ENCODE data around the gene SLC8A1. TPM values are rescaled to one million over a fixed set of nuclear protein-coding genes. Genes with fewer than 3 reads are reported as not detected.

SLC8A1 gene
- total RNA-seq, 1 donor from 2014 or later, result 1.3 TPM

GRCh38 chr2:40457837-40458236 lies 5.9 kb upstream of the SLC8A1 start:
- ATAC-seq, result no peak

DNA sequence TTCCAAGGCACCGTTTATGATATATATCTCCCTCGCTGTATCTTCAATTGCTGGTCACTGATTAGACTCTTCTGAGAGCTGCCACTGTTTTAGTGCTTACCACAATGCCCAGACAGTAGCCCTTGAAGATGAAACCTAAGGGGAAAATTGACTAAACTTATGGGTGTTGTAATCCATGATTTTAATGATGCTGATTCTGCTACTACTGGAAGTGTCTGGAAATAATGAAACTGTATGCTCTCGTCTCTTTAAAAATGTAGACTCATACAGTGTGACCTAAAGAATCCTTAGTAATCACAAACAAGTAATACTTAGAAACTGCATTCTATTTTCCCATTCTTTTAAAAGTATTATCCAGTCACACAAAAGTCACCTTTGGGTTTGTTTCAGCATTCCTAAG lies 5.5 kb upstream of the SLC8A1 start:
- ATAC-seq, result no peak

- ATAC-seq, result no peak
Measured at GRCh38 chr2:40456926-40457325, 5.0 kb upstream of the SLC8A1 start.

DNA sequence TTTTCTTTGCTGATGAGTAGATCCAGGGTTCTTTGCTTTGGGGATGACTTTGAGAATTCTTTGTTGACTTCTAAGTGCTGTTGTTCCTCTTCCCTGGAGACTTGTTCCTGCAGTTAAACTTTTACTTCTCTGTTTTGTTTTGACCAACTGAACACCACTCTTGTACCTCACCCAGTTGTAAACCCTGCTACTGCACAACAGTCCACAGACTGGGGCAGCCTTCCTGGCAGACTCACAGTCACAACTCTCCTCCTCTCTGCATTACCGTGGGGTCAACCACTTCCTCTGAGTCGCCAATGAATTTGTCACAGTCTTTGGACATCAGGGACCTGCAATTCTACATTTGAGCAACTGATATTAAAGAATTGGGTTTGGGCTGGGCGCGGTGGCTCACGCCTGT lies 3.8 kb upstream of the SLC8A1 start:
- no peak for ATAC-seq

GRCh38 chr2:40454321-40454720 lies 2.4 kb upstream of the SLC8A1 start:
- ATAC-seq, result no peak

GRCh38 chr2:40452786-40453185 lies 896 bp upstream of the SLC8A1 start:
- ATAC-seq, result no peak

DNA sequence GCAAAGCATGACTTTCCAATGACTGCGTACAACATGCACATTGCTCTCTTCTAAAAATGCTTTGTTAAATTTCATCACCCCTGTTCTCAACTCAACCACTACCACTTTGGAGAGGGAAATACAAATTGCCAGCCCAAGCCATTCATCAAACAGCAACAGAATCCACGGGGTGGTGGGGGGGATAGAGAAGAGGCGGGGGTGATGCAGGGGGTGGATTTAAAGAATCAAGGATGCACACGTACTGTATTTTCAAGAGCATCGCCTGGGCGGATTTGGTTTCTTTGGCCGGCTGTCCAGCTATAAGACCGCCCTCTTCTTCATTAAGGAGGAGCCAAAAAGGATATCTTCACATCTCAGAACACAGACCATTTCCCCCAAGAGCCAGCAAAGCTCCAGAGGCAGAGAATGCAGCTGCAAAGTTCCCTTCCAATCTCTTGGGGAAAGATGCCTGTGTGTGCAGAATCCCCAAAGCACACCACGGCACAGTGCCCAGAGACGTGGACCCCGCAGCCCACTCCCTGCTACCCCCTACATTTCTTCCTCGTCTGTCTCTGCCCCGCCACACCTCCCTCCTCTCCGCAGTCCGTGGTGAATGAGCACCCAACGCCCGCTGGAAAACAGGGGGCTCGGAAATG lies 977 bp downstream of the SLC8A1 start:
- ATAC-seq, result no peak

GRCh38 chr2:40450066-40450795 lies 1.7 kb downstream of the SLC8A1 start:
- ATAC-seq, result no peak

- no peak for ATAC-seq
Measured at GRCh38 chr2:40448476-40449079, 3.3 kb downstream of the SLC8A1 start.

- no peak for ATAC-seq
Measured at GRCh38 chr2:40445467-40445866, 6.4 kb downstream of the SLC8A1 start.

DNA sequence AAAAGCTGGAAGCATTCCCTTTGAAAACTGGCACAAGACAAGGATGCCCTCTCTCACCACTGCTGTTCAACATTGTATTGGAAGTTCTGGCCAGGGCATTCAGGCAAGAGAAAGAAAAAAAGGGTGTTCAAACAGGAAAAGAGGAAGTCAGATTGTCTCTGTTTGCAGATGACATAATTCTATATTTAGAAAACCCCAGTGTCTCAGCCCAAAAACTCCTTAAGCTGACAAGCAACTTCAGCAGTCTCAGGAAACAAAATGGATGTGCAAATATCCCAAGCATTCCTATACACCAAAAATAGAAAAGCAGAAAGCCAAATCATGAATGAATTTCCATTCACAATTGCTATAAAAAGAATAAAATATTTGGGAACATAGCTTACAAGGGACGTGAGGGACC lies 11.1 kb downstream of the SLC8A1 start:
- no peak for ATAC-seq

DNA sequence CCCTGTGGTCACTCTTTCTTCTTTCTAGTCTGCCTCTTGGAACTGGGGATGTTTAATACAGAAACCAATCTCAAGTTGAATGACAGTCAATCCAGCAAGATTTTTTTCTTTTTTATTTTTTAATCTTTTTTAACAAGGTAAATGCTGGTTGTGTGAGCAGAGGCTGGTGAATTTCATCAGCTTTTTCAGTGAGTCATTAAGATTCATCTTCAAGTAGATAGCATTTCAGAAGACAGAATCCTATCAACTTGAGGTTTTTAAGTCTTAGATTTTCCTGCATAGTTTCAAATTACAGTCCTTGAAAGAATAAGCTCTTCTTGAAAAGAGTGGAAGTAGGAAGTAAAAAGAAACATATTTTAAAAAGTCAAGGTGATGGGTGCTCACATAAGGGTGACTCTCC lies 12.4 kb downstream of the SLC8A1 start:
- ATAC-seq, result no peak

- ATAC-seq, result no peak
Measured at GRCh38 chr2:40436093-40436475, 15.8 kb downstream of the SLC8A1 start.

DNA sequence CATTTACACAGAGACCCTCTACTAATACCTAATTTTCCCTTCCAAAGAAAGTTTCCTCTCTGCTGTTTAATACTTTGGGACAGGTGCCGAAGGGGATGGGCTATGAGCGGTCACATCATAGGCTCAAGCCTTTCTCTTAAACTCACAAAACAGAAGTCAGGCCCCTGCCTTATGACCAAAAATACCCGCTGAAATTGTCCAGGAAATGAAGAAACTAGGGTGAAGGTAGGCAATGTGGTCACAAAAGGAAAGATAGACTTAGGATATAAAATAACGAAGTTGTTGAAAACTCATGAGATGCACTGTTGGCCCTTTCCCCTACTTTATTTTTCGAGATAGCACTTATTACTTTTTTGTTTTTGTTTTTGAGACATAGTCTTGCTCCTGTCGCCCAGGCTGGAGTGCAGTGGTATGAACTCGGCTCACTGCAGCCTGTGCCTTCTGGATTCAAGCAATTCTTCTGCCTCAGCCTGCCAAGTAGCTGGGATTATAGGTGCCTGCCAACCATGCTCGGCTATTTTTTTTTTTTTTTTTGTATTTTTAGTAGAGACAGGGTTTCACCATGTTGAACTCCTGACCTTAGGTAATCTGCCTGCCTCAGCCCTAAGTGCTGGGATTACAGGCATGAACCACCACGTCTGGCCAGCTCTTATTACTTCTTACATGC lies 16.3 kb downstream of the SLC8A1 start:
- no peak for ATAC-seq

DNA sequence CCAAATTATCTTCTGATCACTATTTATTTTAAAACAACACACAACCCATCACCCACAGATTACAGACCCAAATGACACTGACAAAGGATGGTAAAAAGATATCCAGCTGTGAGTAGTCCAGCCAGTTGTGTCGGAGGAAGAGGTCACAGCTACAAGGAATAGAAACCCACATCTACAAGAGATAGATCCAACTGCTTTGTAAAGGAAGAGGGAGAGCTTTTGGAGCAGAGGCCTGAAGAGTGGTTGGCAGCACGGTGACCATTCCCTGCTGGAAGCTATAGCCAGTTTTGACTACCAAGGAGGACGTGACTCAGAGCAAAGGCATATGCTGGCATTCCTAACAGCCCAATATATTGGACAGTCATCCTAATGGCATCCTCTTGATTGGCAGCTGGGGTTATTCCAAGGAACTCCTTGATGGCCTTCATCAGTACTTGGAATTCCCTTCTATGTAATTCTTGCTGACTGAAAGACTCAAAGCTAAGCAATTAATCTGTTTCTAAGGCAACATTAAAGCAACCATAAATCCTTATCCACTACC lies 17.1 kb downstream of the SLC8A1 start:
- no peak for ATAC-seq

DNA sequence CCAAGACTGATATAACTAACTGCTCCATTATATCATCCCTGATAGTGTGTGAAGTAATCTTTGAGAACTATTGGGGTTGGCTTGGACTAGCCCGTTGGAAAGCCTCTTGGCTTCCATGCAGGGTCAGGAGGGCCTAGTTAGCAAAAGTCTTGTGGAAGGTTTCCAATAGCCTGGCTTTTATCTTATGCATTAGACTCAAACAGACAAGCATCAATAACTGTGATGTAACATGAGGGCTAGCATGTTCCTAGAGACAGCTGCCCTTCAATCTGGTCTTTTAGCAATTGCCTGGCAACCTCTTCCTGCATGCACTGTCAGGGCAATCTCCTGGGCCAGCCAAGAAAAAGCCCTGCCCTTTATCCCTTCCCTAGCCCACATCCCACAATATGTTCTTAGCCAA lies 18.2 kb downstream of the SLC8A1 start:
- ATAC-seq, result no peak

DNA sequence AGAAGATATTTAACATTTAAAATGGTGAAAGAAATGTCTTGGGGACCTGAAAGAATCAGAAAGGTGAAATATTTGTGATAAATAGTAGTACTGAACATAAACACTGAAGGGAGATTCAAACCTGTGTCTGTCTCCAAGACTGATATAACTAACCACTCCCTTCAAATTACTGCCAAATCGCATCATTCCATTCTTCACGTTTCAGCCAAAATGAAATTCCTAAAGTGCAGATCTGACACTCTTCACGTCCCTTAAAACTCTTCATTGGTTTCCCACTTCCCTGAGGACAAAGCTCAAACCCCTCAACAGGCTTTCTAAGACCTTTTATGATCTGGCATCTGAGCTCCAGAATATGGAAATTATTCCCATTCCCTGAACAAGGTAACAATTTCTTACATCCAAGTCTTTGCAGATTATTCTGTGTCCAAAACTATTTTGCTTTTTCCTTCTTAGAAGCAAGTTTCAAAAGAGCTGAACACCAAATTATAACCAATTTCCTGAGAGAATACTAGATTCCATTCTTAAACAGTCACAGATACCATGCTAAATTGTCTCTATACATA lies 18.9 kb downstream of the SLC8A1 start:
- no peak for ATAC-seq

GRCh38 chr2:40431600-40431955 lies 20.3 kb downstream of the SLC8A1 start:
- no peak for ATAC-seq

- no peak for ATAC-seq
Measured at GRCh38 chr2:40430776-40431599, 20.9 kb downstream of the SLC8A1 start.

DNA sequence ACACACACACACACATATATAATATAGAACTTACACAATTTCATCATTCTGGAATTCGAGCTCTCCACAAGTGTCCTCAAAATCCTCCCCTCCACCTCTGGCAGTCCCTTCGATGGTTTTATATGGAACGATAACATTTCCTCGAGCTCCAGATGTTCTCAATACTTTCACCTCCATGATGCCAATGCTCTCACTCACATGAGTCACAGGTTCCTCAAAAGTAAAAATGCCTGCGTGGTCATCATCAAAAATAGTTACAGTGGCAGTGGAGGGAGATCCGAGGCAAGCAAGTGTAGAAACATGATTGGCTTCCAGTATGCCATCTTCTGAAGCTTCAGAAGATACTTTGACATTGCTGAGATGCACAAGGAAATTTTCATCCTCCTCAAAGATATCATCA lies 23.5 kb downstream of the SLC8A1 start:
- no peak for ATAC-seq

DNA sequence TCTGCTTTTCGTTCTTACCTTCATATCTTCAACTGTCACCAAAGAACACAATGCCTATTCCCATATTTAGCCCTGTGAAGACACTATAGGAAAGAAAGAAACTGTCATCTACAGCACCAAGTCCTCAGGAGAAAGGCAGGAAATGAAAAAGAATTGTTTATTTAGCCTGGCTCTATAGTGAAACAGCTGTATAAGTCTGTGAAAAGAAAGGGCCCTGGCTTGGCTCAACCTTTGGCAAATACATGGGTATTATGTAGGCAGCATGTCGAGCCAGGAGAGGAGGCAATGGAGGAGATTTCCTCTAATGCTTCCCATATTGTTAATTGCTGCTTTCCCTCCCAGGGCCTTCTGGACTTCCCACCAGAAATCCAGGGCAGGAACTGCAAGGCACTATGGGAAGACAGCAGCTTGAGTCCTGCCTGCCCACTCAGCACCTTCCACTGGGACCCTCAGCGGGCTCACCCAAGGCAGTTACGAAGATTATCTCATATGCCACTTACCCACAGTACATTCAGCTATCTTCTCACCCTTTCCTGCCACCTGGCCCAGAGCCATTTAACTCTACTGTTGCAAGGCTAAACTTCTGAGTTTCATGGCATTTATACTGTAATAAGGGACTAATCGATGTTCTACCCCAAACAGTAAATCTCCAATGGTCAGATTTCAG lies 30.1 kb downstream of the SLC8A1 start:
- no peak for ATAC-seq

DNA sequence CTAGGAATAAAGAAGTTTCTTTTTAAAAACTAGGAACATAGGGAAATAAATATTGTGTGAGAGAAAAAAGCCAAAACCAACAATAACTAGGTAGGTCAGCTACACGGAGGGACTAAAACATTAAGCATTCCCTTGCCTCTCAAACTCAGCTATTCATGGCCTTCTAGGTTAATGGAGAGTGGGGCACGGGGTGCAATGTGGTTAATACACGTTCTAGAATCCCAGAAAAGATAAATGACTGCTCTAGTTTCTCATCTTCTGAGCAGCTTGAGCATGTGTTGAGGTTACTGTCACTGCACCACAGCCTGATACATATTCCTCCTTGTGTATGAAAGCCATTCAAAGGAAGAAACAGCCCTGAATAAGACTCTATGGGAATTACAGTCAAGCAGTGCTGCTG lies 31.4 kb downstream of the SLC8A1 start:
- ATAC-seq, result no peak

All from esophagus mucosa (tissue), 1 donor.